GM20431 (cell line): ENCODE measurements around the gene SEMA3B.
"Not testable (repeated sequence)": the region's sequence is repeated elsewhere in the genome, so short reads cannot be mapped to it uniquely, and the experiment has no call there.

Experiments used
- in situ Hi-C: fragments of 300-500 bp; cut with MseI, MboI; formaldehyde crosslinking; loops from one replicate; pipeline ENCODE4 v1.15.0; 2020; ENCODE audit warnings: low sequenced_read_pairs; ENCODE audit not compliant: unreplicated experiment

The SEMA3B gene

GRCh38 chr3:50268703-50269451 is at the start of gene SEMA3B:
Gene SEMA3B, plus strand, starts transcription at chr3:50269147. Its CDS starts 94 bp downstream, at chr3:50269241.
- in situ Hi-C loops: no loop called here

GRCh38 chr3:50219285-50219684 is 49.7 kb upstream of the SEMA3B start:
- in situ Hi-C loops: no loop called here

GRCh38 chr3:50220109-50220508 is 48.8 kb upstream of the SEMA3B start:
- in situ Hi-C loops: no loop called here

- in situ Hi-C loops: no loop called here
Measured at GRCh38 chr3:50221051-50221410, 47.9 kb upstream of the SEMA3B start.

- in situ Hi-C loops: no loop called here
Measured at GRCh38 chr3:50221411-50222168, 47.4 kb upstream of the SEMA3B start.

- in situ Hi-C loops: no loop called here
Measured at GRCh38 chr3:50222169-50222528, 46.8 kb upstream of the SEMA3B start.

- in situ Hi-C loops: no loop called here
Measured at GRCh38 chr3:50224639-50225038, 44.3 kb upstream of the SEMA3B start.

- in situ Hi-C loops: no loop called here
Measured at GRCh38 chr3:50226888-50227389, 42.0 kb upstream of the SEMA3B start.

- in situ Hi-C loops: no loop called here
Measured at GRCh38 chr3:50227390-50228183, 41.4 kb upstream of the SEMA3B start.

GRCh38 chr3:50228184-50228763 is 40.7 kb upstream of the SEMA3B start:
- in situ Hi-C loops: not testable (repeated sequence)

GRCh38 chr3:50229490-50229889 is 39.5 kb upstream of the SEMA3B start:
- in situ Hi-C loops: no loop called here

- in situ Hi-C loops: no loop called here
Measured at GRCh38 chr3:50230104-50230793, 38.7 kb upstream of the SEMA3B start.

- in situ Hi-C loops: no loop called here
Measured at GRCh38 chr3:50230794-50231125, 38.2 kb upstream of the SEMA3B start.

GRCh38 chr3:50231581-50231980 is 37.4 kb upstream of the SEMA3B start:
- in situ Hi-C loops: no loop called here

- in situ Hi-C loops: no loop called here
Measured at GRCh38 chr3:50232303-50232702, 36.6 kb upstream of the SEMA3B start.

GRCh38 chr3:50233176-50233575 is 35.8 kb upstream of the SEMA3B start:
- in situ Hi-C loops: no loop called here

GRCh38 chr3:50235716-50236483 is 33.0 kb upstream of the SEMA3B start, which contains the start of gene GNAI2:
Gene GNAI2, plus strand, starts transcription at chr3:50236204. Its CDS starts 132 bp downstream, at chr3:50236336.
- in situ Hi-C loops: no loop called here

GRCh38 chr3:50236484-50237132 is 32.3 kb upstream of the SEMA3B start:
- in situ Hi-C loops: no loop called here
